Measurements from ENCODE around the gene FBXO45.
"Not testable (repeated sequence)": the region's sequence is repeated elsewhere in the genome, so short reads cannot be mapped to it uniquely, and the experiment has no call there.

Gene FBXO45

DNA sequence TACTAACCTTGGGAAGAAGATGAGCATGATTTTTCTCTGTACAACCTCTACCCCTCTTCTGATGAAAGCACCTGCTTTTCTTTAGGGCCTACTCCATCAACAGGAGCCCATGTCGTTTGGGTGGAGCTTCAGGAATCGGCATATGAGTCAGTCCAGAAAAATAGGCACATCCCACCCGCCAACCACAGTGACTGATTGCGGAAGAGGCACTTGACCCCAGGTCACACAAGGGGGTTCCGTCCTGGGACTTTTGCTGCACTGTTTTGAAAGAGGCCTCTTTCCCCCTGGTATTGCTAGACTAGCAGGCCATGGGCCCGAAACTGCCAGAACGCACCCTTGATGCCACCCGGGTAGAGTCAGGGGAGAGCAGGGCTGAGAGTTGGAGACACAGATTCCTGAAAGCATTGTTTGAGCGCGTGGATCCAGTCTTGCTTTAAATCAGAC, 51.7 kb downstream of the FBXO45 start:
- FAIRE-seq = no peak

DNA sequence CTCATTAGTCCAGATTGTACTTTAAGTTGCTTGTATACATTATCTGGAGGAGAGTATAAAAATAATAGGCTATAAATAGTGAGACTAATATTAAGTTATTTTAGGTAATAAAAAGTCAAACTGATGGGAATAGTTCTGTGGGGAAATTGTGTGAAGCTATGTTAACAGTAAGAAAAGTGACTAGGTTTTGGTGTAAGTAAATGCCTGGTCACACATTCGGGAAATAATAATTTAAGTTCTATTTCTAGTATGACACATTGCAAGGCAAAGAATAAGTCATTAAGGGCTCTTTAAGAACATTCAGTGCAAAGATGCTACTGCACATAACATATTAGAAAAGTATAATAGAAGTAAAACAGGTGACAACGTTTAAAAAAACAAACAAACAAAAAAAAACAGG, 52.2 kb downstream of the FBXO45 start:
- no peak for FAIRE-seq

DNA sequence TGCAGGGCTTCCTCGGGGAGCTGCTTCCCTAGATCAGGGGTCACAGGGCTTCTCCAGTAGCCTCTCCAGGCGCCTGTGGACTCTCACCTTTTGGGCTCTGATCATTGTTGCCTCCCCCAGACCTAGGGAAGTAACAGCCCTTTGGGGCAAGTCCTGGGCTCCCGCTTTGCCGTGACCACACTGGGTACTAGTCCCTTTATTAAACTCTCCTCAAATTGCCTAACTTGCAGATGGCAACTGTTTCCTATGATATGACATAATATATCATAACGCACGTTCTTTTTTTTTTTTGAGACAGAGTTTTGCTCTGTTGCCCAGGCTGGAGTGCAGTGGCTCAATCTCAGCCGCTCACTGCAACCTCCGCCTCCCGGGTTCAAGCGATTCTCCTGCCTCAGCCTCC, 53.2 kb downstream of the FBXO45 start:
- no peak for FAIRE-seq

DNA sequence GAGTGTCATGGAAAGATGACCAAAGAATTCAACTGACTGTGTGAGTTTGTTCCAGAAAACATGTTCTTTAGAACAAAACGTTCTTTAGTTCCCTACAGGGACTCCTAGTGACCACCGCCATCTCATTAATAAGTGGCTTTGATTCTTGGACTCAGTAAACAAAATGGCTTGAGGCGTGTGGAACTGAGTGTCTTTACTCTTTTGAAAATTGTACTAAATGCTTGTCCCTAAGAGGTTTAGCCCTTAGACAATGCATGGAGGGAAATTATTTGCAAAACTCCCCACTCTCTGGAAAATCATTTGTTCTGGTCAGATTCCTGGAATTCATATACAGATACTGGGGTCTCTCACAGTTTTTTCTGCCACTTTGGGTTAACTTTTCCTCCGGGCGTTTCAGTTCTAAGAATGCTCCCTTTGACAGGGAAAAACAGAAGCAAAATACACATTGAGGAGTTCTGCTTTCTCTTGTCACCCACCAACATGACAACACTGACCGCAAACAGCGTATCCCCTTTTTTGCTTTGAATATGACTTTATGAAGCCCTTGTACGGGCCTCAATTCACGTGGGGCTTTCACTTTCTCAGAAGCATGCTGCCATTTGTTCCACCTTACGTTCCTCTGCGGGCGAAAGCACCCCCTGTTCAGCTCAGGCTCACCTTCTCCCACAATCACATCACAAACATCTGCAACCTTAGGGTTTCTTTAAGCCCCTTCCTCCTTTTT, 55.8 kb downstream of the FBXO45 start:
- FAIRE-seq = no peak

DNA sequence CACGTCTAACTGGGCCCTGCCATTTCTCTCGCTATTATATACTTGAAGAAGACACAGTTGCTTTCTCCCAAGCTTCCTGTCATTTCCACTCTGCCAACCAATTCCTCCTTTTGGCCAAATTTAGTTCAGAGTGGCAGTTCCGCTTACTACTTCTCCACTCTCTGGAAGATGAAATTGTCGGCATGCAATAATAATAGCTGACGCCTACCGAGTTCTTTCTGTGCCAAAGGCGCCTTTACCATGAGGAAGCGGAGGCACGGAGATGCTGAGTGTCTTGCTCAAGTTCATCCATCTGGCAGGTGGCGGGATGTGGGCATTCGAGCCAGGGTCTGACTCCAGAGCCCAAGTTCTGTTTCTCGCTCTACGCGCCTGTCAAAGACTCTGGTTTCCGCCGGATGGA, 56.4 kb downstream of the FBXO45 start:
- no peak for FAIRE-seq

DNA sequence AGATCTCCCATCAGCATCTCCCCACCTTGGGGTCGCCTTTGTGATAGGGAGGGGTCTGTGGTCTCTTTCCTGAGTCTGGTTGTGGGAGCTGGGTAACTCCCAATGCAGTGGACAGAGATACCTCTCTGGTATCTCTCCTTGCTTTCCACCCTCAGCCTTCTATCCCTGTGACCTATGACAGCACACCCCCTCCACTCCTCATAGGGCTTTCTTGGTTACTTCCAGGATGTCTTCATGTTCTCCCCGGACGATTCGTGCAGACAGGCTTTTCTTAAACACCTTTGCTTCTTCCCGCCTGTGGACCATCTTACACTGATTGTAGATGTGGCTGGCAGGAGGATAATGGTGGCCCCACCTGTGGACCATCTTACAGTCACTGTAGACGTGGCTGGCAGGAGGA, 56.9 kb downstream of the FBXO45 start:
- no peak for FAIRE-seq

DNA sequence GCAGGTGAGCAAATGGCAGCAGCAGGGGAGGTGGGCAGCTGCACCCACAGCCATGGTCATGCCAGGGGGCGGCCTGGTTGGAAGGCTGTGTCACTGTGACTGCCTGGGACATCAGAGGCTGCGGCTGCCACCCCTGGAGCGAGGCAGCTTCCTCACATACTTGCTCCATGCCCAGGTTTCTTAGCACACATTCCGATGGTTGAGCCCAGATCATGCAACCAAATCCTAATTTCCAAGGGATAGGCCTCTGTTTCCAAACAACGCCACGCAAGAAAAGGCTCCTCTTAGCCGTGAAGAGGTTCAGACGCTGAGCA, 59.4 kb downstream of the FBXO45 start:
- no peak for FAIRE-seq

DNA sequence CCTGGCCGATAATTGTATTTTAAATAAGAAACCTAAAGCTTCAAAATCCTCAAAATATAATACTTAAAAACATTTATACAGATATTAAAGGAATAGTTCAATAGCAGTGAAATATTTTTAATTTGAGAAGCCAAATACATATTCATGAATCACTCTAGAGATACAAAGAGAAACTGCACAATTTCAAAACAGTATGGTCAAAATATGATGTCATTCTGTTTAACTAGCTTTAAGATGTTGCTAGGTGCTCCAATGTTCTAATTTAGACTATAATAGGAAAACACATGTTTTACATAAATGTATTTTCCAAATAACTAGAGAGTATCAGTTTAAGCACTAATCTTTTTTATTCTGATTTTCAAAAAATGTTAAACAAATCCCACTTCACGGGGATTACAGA, 60.8 kb downstream of the FBXO45 start:
- FAIRE-seq = no peak

DNA sequence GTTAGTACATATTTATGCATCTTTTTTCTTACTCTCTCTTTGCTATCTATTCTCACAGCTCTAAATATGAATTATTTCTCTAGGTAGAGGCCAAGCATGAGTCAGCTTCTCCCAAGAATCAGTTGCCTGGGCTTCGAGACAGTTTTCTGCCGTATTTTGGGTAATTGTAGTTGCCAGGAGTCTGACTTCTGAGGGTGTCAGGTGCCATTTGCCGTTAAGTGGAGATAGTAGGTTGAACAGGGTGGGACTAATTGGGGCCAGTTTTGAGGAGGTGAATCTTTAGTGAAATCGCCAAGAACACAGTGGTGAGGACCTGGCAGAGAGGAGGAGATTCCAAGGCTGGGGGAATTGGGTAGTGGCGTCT, 63.2 kb downstream of the FBXO45 start:
- no peak for FAIRE-seq

DNA sequence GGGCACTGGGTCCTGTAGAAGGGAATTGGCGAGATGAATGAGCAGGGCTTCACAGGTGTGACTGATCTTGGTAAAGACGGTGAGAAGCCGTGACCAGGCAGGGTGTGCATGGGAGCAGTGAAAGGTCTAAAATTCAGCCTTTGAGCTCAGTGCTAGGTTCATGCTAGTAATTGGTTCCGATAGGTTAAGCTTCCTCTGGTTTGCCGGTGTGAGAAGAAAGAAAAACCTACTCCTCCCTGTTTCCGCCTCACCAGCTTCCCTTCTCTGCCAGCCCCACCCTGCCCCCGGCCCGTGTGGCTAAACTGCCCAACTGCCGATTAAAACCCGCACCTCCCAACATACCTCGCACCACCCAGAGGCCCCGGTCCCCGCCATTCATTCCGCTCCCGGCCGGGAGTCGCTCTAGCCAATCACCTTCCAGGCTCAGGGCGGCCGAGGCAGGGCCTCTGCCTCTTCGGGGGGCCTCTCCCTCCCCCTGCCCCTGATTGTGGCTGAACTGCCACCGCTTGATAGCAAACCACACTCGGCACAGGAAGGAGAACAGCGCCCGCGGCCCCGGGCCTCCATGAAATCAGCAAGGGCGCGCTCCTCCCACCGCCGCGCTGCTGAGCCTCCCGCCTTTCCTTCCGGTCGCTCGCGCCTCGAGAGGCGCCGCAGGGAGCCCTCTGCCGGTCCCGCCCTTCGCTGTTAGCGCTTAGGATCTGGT, 63.7 kb downstream of the FBXO45 start:
- FAIRE-seq = no peak

DNA sequence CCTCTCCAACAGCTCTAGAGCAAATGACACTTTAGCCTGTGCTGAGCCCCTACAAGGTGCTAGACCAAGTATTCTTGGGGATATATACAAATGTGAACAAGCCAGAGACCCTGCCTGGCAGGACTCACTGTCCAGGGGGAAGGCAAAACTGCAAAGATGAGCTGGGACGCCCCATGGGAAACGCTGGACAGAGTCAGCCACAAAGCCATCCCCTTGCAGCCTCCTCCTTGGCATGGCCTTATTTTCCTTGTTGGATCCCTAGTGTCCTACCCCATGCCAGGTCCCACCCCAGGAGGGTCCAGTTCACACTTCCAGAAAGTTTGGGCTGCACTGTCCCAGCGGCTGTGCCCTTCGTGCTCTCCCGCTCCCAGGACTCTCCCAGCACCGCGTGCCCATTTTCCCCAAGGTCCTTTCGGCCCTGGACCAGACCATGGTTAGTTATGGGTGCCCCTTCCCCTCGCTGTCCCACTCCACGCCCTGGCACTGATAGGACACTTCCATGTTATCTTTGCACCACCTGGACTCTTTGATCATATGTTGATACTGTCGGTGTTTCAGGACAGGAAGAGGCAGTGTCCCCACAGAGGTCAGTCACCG, 65.2 kb downstream of the FBXO45 start:
- FAIRE-seq = no peak

DNA sequence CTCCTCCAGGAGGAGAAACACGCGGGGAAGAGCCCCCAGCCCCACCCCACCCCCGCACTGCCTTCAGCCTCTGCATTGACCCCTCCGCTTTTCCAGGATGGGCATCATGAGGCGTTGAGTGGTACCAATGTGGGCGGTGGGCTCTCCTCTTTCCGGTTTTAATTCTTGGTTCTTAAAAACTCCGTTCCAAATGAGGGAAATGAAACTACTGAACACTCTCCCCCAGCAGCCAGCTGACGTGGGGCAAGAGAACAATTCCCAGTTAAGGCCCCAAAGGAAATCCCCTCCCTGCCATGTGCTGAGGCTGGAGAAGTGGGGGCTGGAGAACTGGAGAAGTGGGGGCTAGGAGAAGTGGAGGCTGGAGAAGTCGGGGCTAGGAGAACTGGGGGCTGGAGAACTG, 65.8 kb downstream of the FBXO45 start:
- no peak for FAIRE-seq

DNA sequence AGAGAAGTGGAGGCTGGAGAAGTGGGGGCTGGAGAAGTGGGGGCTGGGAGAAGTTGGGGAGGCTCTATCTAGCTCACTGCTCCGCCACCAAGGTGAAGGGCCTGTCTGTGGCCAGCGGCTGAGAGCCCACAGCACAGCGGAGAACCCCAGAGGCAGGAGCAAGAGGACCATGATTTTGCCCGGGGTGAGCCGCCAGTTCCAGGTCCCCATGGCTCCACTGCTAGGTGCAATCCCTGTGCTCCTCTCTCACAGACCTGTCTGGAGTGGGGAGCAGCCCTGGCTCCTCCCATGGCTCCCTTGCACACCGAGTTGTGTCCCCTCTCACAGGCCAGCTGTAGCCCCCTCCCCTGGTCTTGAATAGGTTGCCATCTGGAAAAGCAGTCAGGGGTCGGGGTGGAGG, 66.4 kb downstream of the FBXO45 start:
- FAIRE-seq = no peak

DNA sequence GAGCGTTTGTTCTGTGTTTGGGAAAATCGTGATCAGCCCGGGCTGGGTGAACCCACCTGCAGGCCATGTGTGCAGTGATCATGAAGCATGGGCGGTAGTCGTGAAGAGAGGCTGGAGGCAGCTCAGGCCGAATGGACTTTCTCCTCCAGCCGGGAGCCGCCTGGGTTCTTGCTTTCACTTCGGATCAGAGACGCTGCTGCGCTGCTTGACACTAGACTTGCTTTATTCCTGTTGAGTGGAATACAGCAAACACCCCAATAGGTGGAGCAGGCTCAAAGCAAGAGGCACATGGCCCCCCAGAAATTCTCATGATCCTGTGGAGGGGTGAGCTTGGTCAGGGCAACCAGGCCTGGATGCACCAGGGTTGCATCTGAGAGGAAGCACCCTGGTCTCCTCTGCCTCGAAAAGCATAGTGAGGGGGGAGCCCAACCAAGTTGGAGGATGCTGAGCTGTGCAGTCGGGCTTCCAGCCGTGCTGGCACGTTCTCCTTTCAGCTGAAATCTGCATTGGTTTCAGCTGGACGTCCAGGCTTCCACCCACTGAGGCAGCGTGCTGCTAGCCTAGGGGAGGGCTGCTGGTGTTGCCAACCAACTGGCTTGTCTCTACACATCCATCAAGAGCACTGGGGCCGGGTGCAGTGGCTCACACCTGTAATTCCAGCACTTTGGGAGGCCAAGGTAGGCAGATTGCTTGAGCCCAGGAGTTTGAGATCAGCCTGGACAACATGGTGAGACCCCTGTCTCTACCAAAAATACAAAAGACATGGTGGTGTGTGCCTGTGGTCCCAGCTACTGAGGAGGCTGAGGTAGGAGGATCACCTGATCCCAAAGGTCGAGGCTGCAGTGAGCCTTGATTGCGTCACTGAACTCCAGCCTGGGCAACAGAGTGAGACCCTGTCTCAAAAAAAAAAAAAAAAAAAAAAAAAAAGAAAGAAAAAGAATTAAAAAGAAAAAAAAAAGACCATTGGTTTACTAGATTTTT, 68.2 kb downstream of the FBXO45 start:
- FAIRE-seq = no peak

DNA sequence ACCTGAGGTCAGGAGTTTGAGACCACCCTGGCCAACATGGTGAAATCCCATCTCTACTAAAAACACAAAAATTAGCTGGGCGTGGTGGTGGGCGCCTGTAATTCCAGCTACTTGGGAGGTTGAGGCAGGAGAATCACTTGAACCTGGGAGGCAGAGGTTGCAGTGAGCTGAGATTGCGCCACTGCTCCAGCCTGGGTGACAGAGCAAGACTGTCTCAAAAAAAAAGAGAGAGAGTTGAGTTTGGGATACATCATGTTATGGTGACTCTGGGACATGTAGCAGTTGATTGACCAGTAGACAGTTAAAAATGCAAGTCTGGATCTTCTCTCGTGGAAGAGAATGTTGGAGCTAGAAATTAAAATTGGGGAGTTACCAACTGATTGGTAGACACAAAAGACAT, 69.5 kb downstream of the FBXO45 start:
- not testable (repeated sequence) for FAIRE-seq
